Kidney (tissue), 14 donors: Measurements from ENCODE around the gene CDCA7L. TPM values are rescaled to one million over a fixed set of nuclear protein-coding genes. Genes with fewer than 3 reads are reported as not detected.
A peak's percentile ranks its signal among the peaks of the same experiment; 100 is the strongest.
"Not testable (repeated sequence)": the region's sequence is repeated elsewhere in the genome, so short reads cannot be mapped to it uniquely, and the experiment has no call there.

Experiments
- DNase-seq, 5 donors: peaks; one replicate each; pipeline ENCODE4 v3.0.0-alpha.2; 2013 to 2020
- FAIRE-seq: peaks from 2 replicates; lab custom pipeline; 2012; peaks lifted over from hg19 to GRCh38; lab: Jason Lieb, UNC
- H3K27ac ChIP-seq, 2 donors: one replicate each; pipeline ENCODE4 v1.7.0; 2013; ENCODE audit warnings: low read depth in 2 of 2, low read length in 2 of 2, inconsistent platforms in 1 of 2
- H3K27me3 ChIP-seq: one replicate; pipeline ENCODE4 v1.7.1; 2013; ENCODE audit warnings: low read length, inconsistent platforms; ENCODE audit not compliant: control insufficient read depth, insufficient read depth
- H3K36me3 ChIP-seq, 3 donors: one replicate each; pipeline versions ENCODE4 v1.7.0 to v1.7.1; 2013; ENCODE audit warnings: low read length in 3 of 3, control low read depth in 1 of 3, inconsistent platforms in 1 of 3; ENCODE audit not compliant: insufficient read depth in 3 of 3, control insufficient read depth in 2 of 3
- H3K4me1 ChIP-seq, 3 donors: one replicate each; pipeline versions ENCODE4 v1.7.0 to v1.7.1; 2013; ENCODE audit warnings: low read length in 3 of 3, inconsistent platforms in 1 of 3, low read depth in 1 of 3; ENCODE audit not compliant: control insufficient read depth in 2 of 3, insufficient read depth in 2 of 3
- H3K4me3 ChIP-seq, 3 donors: one replicate each; pipeline versions ENCODE4 v1.7.0 to v1.8.1; 2013; ENCODE audit warnings: low read length in 3 of 3, control low read depth in 1 of 3, inconsistent platforms in 1 of 3
- H3K9ac ChIP-seq, 3 donors: one replicate each; pipeline versions ENCODE4 v1.7.0 to v1.7.1; 2013; ENCODE audit warnings: low read length in 3 of 3, control low read depth in 1 of 3, inconsistent platforms in 1 of 3
- H3K9me3 ChIP-seq, 3 donors: one replicate each; pipeline versions ENCODE4 v1.7.0 to v1.7.1; 2013; ENCODE audit warnings: low read length in 3 of 3, control low read depth in 1 of 3, inconsistent platforms in 1 of 3; ENCODE audit not compliant: control insufficient read depth in 2 of 3, insufficient read depth in 1 of 3
- intact Hi-C: fragments of 100-400 bp; cut with DNase I; formaldehyde crosslinking; loops from one replicate; pipeline ENCODE4 v1.11.1; 2022
- polyA plus RNA-seq: library from polyadenylated mRNA; stranded (reverse); fragments of 350-450 nt; fragmentation: Illumina TruSeq; extraction: RNeasy Lipid Tissue Mini Kit (QIAGEN cat#74804); gene quantifications from one replicate; pipeline ENCODE4 v1.2.3, GENCODE V29; 2014; ENCODE audit warnings: low read depth, low replicate concordance; ENCODE audit not compliant: insufficient read depth
- total RNA-seq: library from RNA; stranded (reverse); fragmentation: NEBNext Ultra II Directional; extraction: Animal tissue kit (Norgen Biotek cat#: 25700); gene quantifications from one replicate; pipeline ENCODE4 v1.2.1, GENCODE V29; 2021
- TF ChIP-seq, protein P1 (sequence below): IDR thresholded peaks from 3 replicates; pipeline ENCODE4 v1.5.1; 2012; ENCODE audit warnings: mild to moderate bottlenecking, moderate library complexity, borderline replicate concordance; ENCODE audit not compliant: insufficient read depth; ENCODE audit errors: extremely low read depth
- donor health status: control.
- donor health status: control.
- donor health status: control.
- donor health status: control.
- donor health status: control.
- donor health status: DM: yes; HTN: yes; CAD: no.
- donor health status: Normal renal cell carcinoma (clear cell type).

Gene CDCA7L
- total and polyA plus RNA-seq, 2 donors from 2014 or later = 2.3 to 10.1 TPM

DNA sequence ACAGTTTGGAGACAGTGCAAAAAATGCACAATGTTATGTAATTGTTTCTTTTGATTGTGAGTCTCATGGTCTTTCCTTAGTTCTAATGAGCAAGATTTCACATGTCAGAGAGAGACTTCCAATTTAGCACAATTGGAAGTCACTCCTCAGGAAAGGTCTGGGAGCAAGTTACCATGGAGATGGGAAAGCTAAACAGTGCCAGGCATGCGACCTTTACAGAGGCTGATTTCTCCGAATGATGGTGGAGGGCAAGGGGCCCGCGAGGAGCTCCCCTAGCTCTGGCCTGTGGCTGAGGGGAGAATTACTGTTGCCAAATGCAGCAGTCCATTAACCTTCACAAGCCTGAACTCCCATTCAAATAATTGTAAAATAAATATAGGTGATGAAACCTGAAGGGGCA lies 59.3 kb downstream of the CDCA7L start:
- Histone ChIP-seq H3K27ac (no peak overlapping the region), H3K4me3 (no peak overlapping the region), H3K36me3 (no peaks in the 10 kb centered on the region), H3K9ac (no peak overlapping the region), H3K9me3 (no peaks in the 10 kb centered on the region), H3K4me1 (no peaks in the 10 kb centered on the region), H3K27me3 (no peaks in the 10 kb centered on the region)
- DNase-seq (peak in 3 of 5 donors; percentile 46 to 62 (median 46)), FAIRE-seq (no peak)
- TF ChIP-seq, protein P1, sequence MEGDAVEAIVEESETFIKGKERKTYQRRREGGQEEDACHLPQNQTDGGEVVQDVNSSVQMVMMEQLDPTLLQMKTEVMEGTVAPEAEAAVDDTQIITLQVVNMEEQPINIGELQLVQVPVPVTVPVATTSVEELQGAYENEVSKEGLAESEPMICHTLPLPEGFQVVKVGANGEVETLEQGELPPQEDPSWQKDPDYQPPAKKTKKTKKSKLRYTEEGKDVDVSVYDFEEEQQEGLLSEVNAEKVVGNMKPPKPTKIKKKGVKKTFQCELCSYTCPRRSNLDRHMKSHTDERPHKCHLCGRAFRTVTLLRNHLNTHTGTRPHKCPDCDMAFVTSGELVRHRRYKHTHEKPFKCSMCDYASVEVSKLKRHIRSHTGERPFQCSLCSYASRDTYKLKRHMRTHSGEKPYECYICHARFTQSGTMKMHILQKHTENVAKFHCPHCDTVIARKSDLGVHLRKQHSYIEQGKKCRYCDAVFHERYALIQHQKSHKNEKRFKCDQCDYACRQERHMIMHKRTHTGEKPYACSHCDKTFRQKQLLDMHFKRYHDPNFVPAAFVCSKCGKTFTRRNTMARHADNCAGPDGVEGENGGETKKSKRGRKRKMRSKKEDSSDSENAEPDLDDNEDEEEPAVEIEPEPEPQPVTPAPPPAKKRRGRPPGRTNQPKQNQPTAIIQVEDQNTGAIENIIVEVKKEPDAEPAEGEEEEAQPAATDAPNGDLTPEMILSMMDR = no peak
- intact Hi-C loops = no loop called here

DNA sequence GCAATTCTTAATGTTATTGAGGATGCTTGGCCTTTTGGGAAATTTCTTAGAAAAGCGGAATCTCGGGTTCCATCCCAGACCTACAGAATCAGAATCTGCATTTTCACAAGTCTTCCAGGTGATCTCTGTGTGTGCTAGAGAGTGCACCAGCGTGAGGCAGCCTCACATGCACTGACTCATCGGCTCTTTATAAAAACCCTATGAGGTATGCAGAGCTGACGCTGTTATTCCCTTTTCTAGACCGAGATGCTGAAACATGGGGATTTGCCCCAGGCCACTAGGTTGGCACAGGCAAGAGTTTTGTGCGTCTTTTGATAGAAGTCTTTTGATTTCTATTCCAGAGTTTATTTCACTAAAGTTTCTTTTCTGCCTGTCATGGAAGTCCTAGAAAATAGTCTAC lies 61.2 kb downstream of the CDCA7L start:
- H3K4me3 ChIP-seq = no peak overlapping the region

DNA sequence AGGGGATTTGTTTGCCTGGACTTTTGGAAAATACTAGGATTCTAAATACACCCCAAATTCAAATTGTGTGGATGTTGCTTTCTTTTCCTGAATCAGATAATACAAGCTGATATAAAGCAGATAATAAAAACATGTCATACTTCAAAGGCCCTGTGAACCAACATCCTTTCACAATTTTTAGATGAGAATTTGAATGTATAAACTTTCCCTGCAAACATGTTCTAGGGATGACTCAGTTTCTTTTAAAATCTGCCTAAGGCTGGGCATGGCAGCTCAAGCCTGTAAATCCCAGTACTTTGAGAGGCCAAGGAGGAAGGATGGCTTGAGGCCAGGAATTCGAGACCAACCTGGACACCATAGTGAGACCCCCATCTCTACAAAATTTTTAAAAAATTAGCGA lies 62.2 kb downstream of the CDCA7L start:
- intact Hi-C loops, H3K4me1 ChIP-seq, H3K9ac ChIP-seq, DNase-seq, H3K27ac ChIP-seq, H3K9me3 ChIP-seq, H3K27me3 ChIP-seq, H3K36me3 ChIP-seq, H3K4me3 ChIP-seq, FAIRE-seq: not testable (repeated sequence)

More for the DNA sequence above, 61.2 kb downstream of the CDCA7L start:
- no peak overlapping the region for H3K9ac ChIP-seq
- FAIRE-seq (no peak), DNase-seq (no peak)
- H3K4me1 ChIP-seq = no peaks in the 10 kb centered on the region
- no peaks in the 10 kb centered on the region for H3K27me3 ChIP-seq
- H3K9me3 ChIP-seq = no peaks in the 10 kb centered on the region
- no peaks in the 10 kb centered on the region for H3K36me3 ChIP-seq
- intact Hi-C loops = no loop called here
- TF ChIP-seq, protein P1 = no peak
- no peak overlapping the region for H3K27ac ChIP-seq

DNA sequence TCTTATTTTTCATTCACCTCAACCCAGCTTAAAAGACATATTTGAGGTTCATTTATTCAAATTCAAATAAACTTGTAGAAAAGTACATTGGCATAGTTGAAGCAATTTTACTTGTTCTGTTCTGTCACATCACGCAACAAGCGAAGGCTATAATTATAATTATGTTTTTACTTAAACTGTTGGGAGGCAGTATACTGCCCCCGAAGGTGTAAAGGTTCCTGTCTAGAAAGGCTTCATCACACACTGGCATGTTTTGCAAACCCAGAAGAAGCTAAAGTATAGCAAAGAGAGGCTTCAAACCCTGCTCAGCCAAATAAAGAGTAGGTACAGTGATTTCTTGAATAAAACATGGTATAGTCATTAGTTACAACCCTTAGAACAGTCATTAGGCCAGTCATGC lies 62.6 kb downstream of the CDCA7L start:
- Histone ChIP-seq H3K27ac (no peak overlapping the region), H3K4me3 (no peak overlapping the region), H3K27me3 (no peaks in the 10 kb centered on the region), H3K36me3 (no peaks in the 10 kb centered on the region), H3K9me3 (no peaks in the 10 kb centered on the region), H3K9ac (no peak overlapping the region), H3K4me1 (no peaks in the 10 kb centered on the region)
- intact Hi-C loops = no loop called here
- DNase-seq (no peak), FAIRE-seq (no peak)
- TF ChIP-seq, protein P1 = no peak
